SH-SY5Y (cell line): ENCODE results near the gene MAGI2.

ENCODE experiments used
- GATA2 ChIP-seq: IDR thresholded peaks from 2 replicates; pipeline ENCODE4 v1.6.1; 2011; ENCODE audit warnings: mild to moderate bottlenecking, low read depth, low read length
- GATA3 ChIP-seq: IDR thresholded peaks from 2 replicates; pipeline ENCODE4 v1.6.1; 2011; ENCODE audit warnings: low read depth, mild to moderate bottlenecking, low read length, moderate library complexity

- TF ChIP-seq GATA3, result no peak
- TF ChIP-seq GATA2, result no peak
Observed at GRCh38 chr7:79296553-79297320, 156.7 kb downstream of the MAGI2 start.
